WTC11 (cell line): ENCODE measurements around the gene ADAM11. TPM values are rescaled to one million over a fixed set of nuclear protein-coding genes. Genes with fewer than 3 reads are reported as not detected.
"Not testable (repeated sequence)": the region's sequence is repeated elsewhere in the genome, so short reads cannot be mapped to it uniquely, and the experiment has no call there.

Source experiments
- ATAC-seq: fragments of 200-7000 bp; cut with Tn5 transposase; 2 replicates; pipeline ENCODE4 v1.10.0; 2021; ENCODE audit warnings: mild to moderate bottlenecking, moderate library complexity
- CTCF ChIA-PET: fragments of 300-600 bp; sonication (Branson Sonifier 250); formaldehyde crosslinking; loops from one replicate; lab custom pipeline; 2021; ENCODE audit warnings: antibody characterized with exemption; lab: Charles Lee
- POLR2A ChIA-PET: fragments of 350-600 bp; sonication (Branson Sonifier 250); formaldehyde crosslinking; loops from one replicate; lab custom pipeline; 2021; ENCODE audit warnings: antibody characterized with exemption; lab: Charles Lee
- DNase-seq: peaks from one replicate; pipeline ENCODE4 v3.0.0; 2021; ENCODE audit warnings: low spot score
- H3K27ac Mint-ChIP-seq: 2 replicates; pipeline ENCODE4 v1.8.0; 2021; ENCODE audit warnings: mixed read lengths
- H3K27me3 Mint-ChIP-seq: 2 replicates; pipeline ENCODE4 v1.8.0; 2021; ENCODE audit warnings: low read depth, mild to moderate bottlenecking, moderate library complexity, mixed read lengths
- H3K36me3 Mint-ChIP-seq: 2 replicates; pipeline ENCODE4 v1.8.0; 2021; ENCODE audit warnings: mixed read lengths
- H3K4me1 Mint-ChIP-seq: 2 replicates; pipeline ENCODE4 v1.8.0; 2022; ENCODE audit warnings: mixed read lengths
- H3K4me3 Mint-ChIP-seq: 2 replicates; pipeline ENCODE4 v1.8.0; 2021; ENCODE audit warnings: mild to moderate bottlenecking, moderate library complexity, mixed read lengths
- H3K9me3 Mint-ChIP-seq: 2 replicates; pipeline ENCODE4 v1.8.0; 2021; ENCODE audit warnings: mixed read lengths
- AFF4 ChIP-seq: sonication (generic); formaldehyde crosslinking; IDR thresholded peaks from 2 replicates; pipeline ENCODE4 v1.8.1; 2023; ENCODE audit warnings: mild to moderate bottlenecking, missing genetic modification reagents, borderline replicate concordance
- CREB1 ChIP-seq: sonication (generic); formaldehyde crosslinking; IDR thresholded peaks from 2 replicates; pipeline ENCODE4 v1.8.0; 2023; ENCODE audit warnings: mild to moderate bottlenecking, missing genetic modification reagents
- GABPB1 ChIP-seq: sonication (generic); formaldehyde crosslinking; IDR thresholded peaks from 2 replicates; pipeline ENCODE4 v1.8.1; 2023; ENCODE audit warnings: mild to moderate bottlenecking, missing genetic modification reagents
- IRF2 ChIP-seq: sonication (generic); formaldehyde crosslinking; IDR thresholded peaks from 2 replicates; pipeline ENCODE4 v1.8.0; 2022; ENCODE audit warnings: low read depth, missing genetic modification reagents, borderline replicate concordance
- PREB ChIP-seq: sonication (generic); formaldehyde crosslinking; IDR thresholded peaks from 2 replicates; pipeline ENCODE4 v1.8.1; 2022; ENCODE audit warnings: mild to moderate bottlenecking, missing genetic modification reagents, moderate library complexity, borderline replicate concordance
- STAT6 ChIP-seq: sonication (generic); formaldehyde crosslinking; conservative IDR thresholded peaks from 2 replicates; pipeline ENCODE4 v1.8.1; 2023; ENCODE audit warnings: mild to moderate bottlenecking, low read depth, missing genetic modification reagents, moderate library complexity
- TEAD1 ChIP-seq: sonication (generic); formaldehyde crosslinking; IDR thresholded peaks from 2 replicates; pipeline ENCODE4 v1.8.0; 2022; ENCODE audit warnings: mild to moderate bottlenecking, missing genetic modification reagents
- ZNF263 ChIP-seq: sonication (generic); formaldehyde crosslinking; IDR thresholded peaks from 2 replicates; pipeline ENCODE4 v1.8.1; 2022; ENCODE audit warnings: low read depth, mild to moderate bottlenecking, moderate library complexity, missing genetic modification reagents
- ZNF423 ChIP-seq: fragments of 250-450 bp; sonication (Bioruptor Pico); IDR thresholded peaks from 2 replicates; pipeline ENCODE4 v2.1.2; 2022; ENCODE audit warnings: mild to moderate bottlenecking, moderate library complexity
- total RNA-seq: library from RNA; stranded (reverse); gene quantifications from 3 replicates; pipeline ENCODE4 v1.2.3, GENCODE V29; 2021
- TF ChIP-seq, protein P1 (sequence below): sonication (generic); formaldehyde crosslinking; IDR thresholded peaks from 2 replicates; pipeline ENCODE4 v1.8.0; 2023; ENCODE audit warnings: missing genetic modification reagents, mild to moderate bottlenecking, borderline replicate concordance

The ADAM11 gene
- total RNA-seq, 1 experiment from 2014 or later, result 3.0 TPM

DNA sequence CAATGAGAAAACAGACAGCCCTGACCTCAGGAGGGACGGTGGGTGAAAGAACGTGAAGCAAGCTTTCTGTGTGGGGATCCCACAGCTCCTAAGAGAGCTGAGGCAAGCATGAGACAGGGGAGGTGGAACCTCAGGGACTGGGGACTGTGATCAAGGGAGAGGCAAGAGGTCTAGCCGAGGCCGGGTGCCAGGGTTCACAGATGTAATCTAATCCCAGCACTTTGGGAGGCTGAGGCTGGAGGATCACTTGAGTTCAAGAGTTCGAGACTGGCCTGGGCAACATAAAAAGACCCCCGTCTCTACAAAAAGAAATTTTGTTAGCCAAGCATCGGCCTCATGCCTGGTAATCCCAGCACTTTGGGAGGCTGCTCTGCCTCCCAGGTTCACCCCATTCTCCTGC is 4.5 kb upstream of the ADAM11 start:
- POLR2A ChIA-PET, result interaction anchor here (0.6 to 0.8 kb wide), 2 partner anchors 12 to 396 kb away, joined by 3 to 4 read pairs; no protein-coding TSS in a partner anchor

GRCh38 chr17:44755180-44755579 is 3.6 kb upstream of the ADAM11 start:
- ChIA-PET CTCF (interaction anchor here (0.6 kb wide), 1 partner anchor 327 kb away, joined by 3 read pairs; no protein-coding TSS in a partner anchor), POLR2A (interaction anchor here (0.8 kb wide), 1 partner anchor 11 kb away, joined by 3 read pairs; no protein-coding TSS in a partner anchor)
- H3K9me3 Mint-ChIP-seq, H3K27ac Mint-ChIP-seq, ATAC-seq, H3K4me1 Mint-ChIP-seq, H3K4me3 Mint-ChIP-seq, DNase-seq: not testable (repeated sequence)
- Mint-ChIP-seq H3K27me3 (peaks cover 54% of the 10 kb centered on the region), H3K36me3 (peaks cover 11% of the 10 kb centered on the region)

More for the DNA sequence above, 4.5 kb upstream of the ADAM11 start:
- no peak for DNase-seq
- Mint-ChIP-seq H3K4me3 (no peak overlapping the region), H3K27ac (no peak overlapping the region), H3K9me3 (peaks cover 3% of the 10 kb centered on the region; the same call in 1 of the 2 replicates), H3K36me3 (peaks cover 13% of the 10 kb centered on the region), H3K4me1 (no peaks in the 10 kb centered on the region; the same call in 1 of the 2 replicates), H3K27me3 (peaks cover 45% of the 10 kb centered on the region)
- no peak for ATAC-seq
- TF ChIP-seq CREB1 (CRISPR knock-in tag), result no peak
- TF ChIP-seq, protein P1, sequence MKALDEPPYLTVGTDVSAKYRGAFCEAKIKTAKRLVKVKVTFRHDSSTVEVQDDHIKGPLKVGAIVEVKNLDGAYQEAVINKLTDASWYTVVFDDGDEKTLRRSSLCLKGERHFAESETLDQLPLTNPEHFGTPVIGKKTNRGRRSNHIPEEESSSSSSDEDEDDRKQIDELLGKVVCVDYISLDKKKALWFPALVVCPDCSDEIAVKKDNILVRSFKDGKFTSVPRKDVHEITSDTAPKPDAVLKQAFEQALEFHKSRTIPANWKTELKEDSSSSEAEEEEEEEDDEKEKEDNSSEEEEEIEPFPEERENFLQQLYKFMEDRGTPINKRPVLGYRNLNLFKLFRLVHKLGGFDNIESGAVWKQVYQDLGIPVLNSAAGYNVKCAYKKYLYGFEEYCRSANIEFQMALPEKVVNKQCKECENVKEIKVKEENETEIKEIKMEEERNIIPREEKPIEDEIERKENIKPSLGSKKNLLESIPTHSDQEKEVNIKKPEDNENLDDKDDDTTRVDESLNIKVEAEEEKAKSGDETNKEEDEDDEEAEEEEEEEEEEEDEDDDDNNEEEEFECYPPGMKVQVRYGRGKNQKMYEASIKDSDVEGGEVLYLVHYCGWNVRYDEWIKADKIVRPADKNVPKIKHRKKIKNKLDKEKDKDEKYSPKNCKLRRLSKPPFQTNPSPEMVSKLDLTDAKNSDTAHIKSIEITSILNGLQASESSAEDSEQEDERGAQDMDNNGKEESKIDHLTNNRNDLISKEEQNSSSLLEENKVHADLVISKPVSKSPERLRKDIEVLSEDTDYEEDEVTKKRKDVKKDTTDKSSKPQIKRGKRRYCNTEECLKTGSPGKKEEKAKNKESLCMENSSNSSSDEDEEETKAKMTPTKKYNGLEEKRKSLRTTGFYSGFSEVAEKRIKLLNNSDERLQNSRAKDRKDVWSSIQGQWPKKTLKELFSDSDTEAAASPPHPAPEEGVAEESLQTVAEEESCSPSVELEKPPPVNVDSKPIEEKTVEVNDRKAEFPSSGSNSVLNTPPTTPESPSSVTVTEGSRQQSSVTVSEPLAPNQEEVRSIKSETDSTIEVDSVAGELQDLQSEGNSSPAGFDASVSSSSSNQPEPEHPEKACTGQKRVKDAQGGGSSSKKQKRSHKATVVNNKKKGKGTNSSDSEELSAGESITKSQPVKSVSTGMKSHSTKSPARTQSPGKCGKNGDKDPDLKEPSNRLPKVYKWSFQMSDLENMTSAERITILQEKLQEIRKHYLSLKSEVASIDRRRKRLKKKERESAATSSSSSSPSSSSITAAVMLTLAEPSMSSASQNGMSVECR, result no peak
- TF ChIP-seq PREB (CRISPR knock-in tag), result no peak
- TF ChIP-seq TEAD1, result no peak
- no peak for TF ChIP-seq IRF2 (CRISPR knock-in tag)
- no peak for TF ChIP-seq STAT6 (CRISPR knock-in tag)
- CTCF ChIA-PET, result interaction anchor here (2.4 kb wide), 1 partner anchor 24 kb away, joined by 10 read pairs; no protein-coding TSS in a partner anchor

- H3K27ac Mint-ChIP-seq, result no peak overlapping the region
- peaks cover 75% of the 10 kb centered on the region for H3K27me3 Mint-ChIP-seq
- H3K36me3 Mint-ChIP-seq, result no peaks in the 10 kb centered on the region
- H3K9me3 Mint-ChIP-seq, result peaks cover 3% of the 10 kb centered on the region; the same call in 1 of the 2 replicates
- no peak for TF ChIP-seq STAT6 (CRISPR knock-in tag)
- no peak for TF ChIP-seq AFF4 (CRISPR knock-in tag)
- TF ChIP-seq ZNF263 (CRISPR knock-in tag), result no peak
- no peak for TF ChIP-seq ZNF423 (CRISPR knock-in tag)
- no peak for TF ChIP-seq GABPB1
- H3K4me3 Mint-ChIP-seq, result no peak overlapping the region
- ChIA-PET POLR2A (interaction anchor here (0.6 kb wide), 1 partner anchor 9 kb away, joined by 3 read pairs; no protein-coding TSS in a partner anchor), CTCF (interaction anchor here (0.5 to 0.9 kb wide), 3 partner anchors 24 to 90 kb away, joined by 4 to 5 read pairs (median 4); no protein-coding TSS in a partner anchor)
- H3K4me1 Mint-ChIP-seq, result no peaks in the 10 kb centered on the region
- no peak for DNase-seq
- ATAC-seq, result no peak
Measured at GRCh38 chr17:44757045-44757917, 1.5 kb upstream of the ADAM11 start.
